AG04449 (cell line): ENCODE results near the gene ADORA3.

Experiments
- CTCF ChIA-PET: fragments of 350-600 bp; formaldehyde crosslinking; extraction: SDS; loops from one replicate; lab custom pipeline; 2021; ENCODE audit warnings: antibody characterized with exemption; lab: Yijun Ruan, JAX
- POLR2A ChIA-PET: fragments of 400-600, 350-600 bp; formaldehyde crosslinking; extraction: SDS; loops from one replicate; lab custom pipeline; 2020; ENCODE audit warnings: antibody characterized with exemption, inconsistent platforms; lab: Yijun Ruan, JAX
- DNase-seq: peaks from one replicate; pipeline ENCODE4 v3.0.0-alpha.2; 2010; ENCODE audit warnings: low read depth, low spot score
- H3K4me3 ChIP-seq: 2 replicates; pipeline ENCODE4 v1.5.1; 2011; ENCODE audit warnings: low read depth, mild to moderate bottlenecking, control low read depth, low read length
- CTCF ChIP-seq: IDR thresholded peaks from one replicate; pipeline ENCODE4 v1.5.1; 2011; ENCODE audit warnings: mild to moderate bottlenecking, moderate library complexity, low read length, control low read depth, inconsistent platforms; ENCODE audit not compliant: insufficient read depth; ENCODE audit errors: missing control alignments

Gene ADORA3

GRCh38 chr1:111541721-111542120 lies 38.3 kb upstream of the ADORA3 start:
- no peak for DNase-seq
- H3K4me3 ChIP-seq: no peak overlapping the region
- no peak for TF ChIP-seq CTCF
- POLR2A ChIA-PET: interaction anchor here (1.5 kb wide), 1 partner anchor 18 kb away, joined by 4 read pairs; no protein-coding TSS in a partner anchor
- CTCF ChIA-PET: interaction anchor here (1.0 to 2.8 kb wide), 3 partner anchors 21 to 34 kb away, joined by 4 to 16 read pairs (median 4); no protein-coding TSS in a partner anchor

- no peak overlapping the region for H3K4me3 ChIP-seq
- ChIA-PET CTCF (interaction anchor here (1.0 to 2.8 kb wide), 4 partner anchors 12 to 33 kb away, joined by 4 to 16 read pairs (median 5); no protein-coding TSS in a partner anchor), POLR2A (interaction anchor here (1.5 kb wide), 1 partner anchor 19 kb away, joined by 4 read pairs; no protein-coding TSS in a partner anchor)
- TF ChIP-seq CTCF: no peak
- DNase-seq: no peak
Observed at GRCh38 chr1:111540928-111541327, 37.5 kb upstream of the ADORA3 start.

- peak; percentile 54 for DNase-seq
- CTCF ChIA-PET: no interaction called here
- POLR2A ChIA-PET: no interaction called here
- H3K4me3 ChIP-seq: no peak overlapping the region
- no peak for TF ChIP-seq CTCF
Observed at GRCh38 chr1:111538343-111539025, 35.1 kb upstream of the ADORA3 start.

GRCh38 chr1:111535256-111536191 lies 32.1 kb upstream of the ADORA3 start:
- no peak overlapping the region for H3K4me3 ChIP-seq
- DNase-seq: no peak
- ChIA-PET CTCF (interaction anchor here (2.4 kb wide), 1 partner anchor 27 kb away, joined by 10 read pairs; no protein-coding TSS in a partner anchor), POLR2A (no interaction called here)
- TF ChIP-seq CTCF: no peak

GRCh38 chr1:111520053-111520452 lies 16.6 kb upstream of the ADORA3 start:
- ChIA-PET POLR2A (no interaction called here), CTCF (interaction anchor here (1.5 to 5.0 kb wide), 2 partner anchors 12 to 43 kb away, joined by 3 to 61 read pairs; no protein-coding TSS in a partner anchor)
- no peak overlapping the region for H3K4me3 ChIP-seq
- no peak for DNase-seq
- no peak for TF ChIP-seq CTCF
